GM23338 (cell line): ENCODE data around the gene CHIA. TPM values are rescaled to one million over a fixed set of nuclear protein-coding genes. Genes with fewer than 3 reads are reported as not detected.

Source experiments
- ATAC-seq: fragments of 200-7000 bp; cut with Tn5 transposase; 3 replicates; pipeline ENCODE4 v1.9.1; 2020
- DNase-seq: peaks from one replicate; pipeline ENCODE4 v3.0.0-alpha.2; 2015; ENCODE audit warnings: low spot score
- H2AFZ ChIP-seq: fragments of 200-600 bp; sonication (generic); 2 replicates; pipeline ENCODE4 v1.8.0; 2016; ENCODE audit warnings: antibody characterized with exemption, mild to moderate bottlenecking, moderate library complexity
- H3F3A ChIP-seq: fragments of 200-600 bp; sonication (generic); replicated peaks from 2 replicates; pipeline ENCODE4 v1.8.0; 2017; ENCODE audit warnings: antibody characterized with exemption, mixed run types, low read depth
- H3K27ac ChIP-seq: fragments of 200-600 bp; sonication (generic); 2 replicates; pipeline ENCODE4 v1.6.1; 2016; ENCODE audit warnings: low read depth
- H3K27me3 ChIP-seq: fragments of 200-600 bp; sonication (generic); 2 replicates; pipeline ENCODE4 v1.8.0; 2016; ENCODE audit warnings: mild to moderate bottlenecking, mixed run types, moderate library complexity; ENCODE audit not compliant: insufficient read depth
- H3K36me3 ChIP-seq: fragments of 200-600 bp; sonication (generic); 2 replicates; pipeline ENCODE4 v1.8.0; 2016; ENCODE audit warnings: mild to moderate bottlenecking; ENCODE audit not compliant: insufficient read depth
- H3K4me1 ChIP-seq: fragments of 200-600 bp; sonication (generic); 2 replicates; pipeline ENCODE4 v1.8.0; 2016; ENCODE audit warnings: mild to moderate bottlenecking, moderate library complexity; ENCODE audit not compliant: insufficient read depth
- H3K4me2 ChIP-seq: fragments of 200-600 bp; sonication (generic); 2 replicates; pipeline ENCODE4 v1.7.1; 2017; ENCODE audit warnings: mixed run types
- H3K4me3 ChIP-seq: fragments of 200-600 bp; sonication (generic); 2 replicates; pipeline ENCODE4 v1.6.1; 2016; ENCODE audit warnings: mixed run types
- H3K79me2 ChIP-seq: fragments of 200-600 bp; sonication (generic); replicated peaks from 2 replicates; pipeline ENCODE4 v1.8.0; 2017; ENCODE audit warnings: mild to moderate bottlenecking; ENCODE audit not compliant: insufficient read depth
- H3K9me2 ChIP-seq: fragments of 200-600 bp; sonication (generic); 2 replicates; pipeline ENCODE4 v1.8.0; 2017; ENCODE audit not compliant: insufficient read depth
- H4K20me1 ChIP-seq: fragments of 200-600 bp; sonication (generic); replicated peaks from 2 replicates; pipeline ENCODE4 v1.8.0; 2017; ENCODE audit warnings: mild to moderate bottlenecking; ENCODE audit not compliant: insufficient read depth
- H3K27ac Mint-ChIP-seq: 2 replicates; pipeline ENCODE4 v1.8.0; 2020; ENCODE audit warnings: inconsistent platforms, mild to moderate bottlenecking, moderate library complexity, mixed read lengths
- H3K27me3 Mint-ChIP-seq: 3 replicates; pipeline ENCODE4 v1.8.0; 2022; ENCODE audit warnings: low read depth, mild to moderate bottlenecking, moderate library complexity, mixed read lengths, inconsistent platforms; ENCODE audit not compliant: insufficient read depth, poor library complexity
- H3K36me3 Mint-ChIP-seq: 3 replicates; pipeline ENCODE4 v1.8.0; 2021; ENCODE audit warnings: low read depth, mild to moderate bottlenecking, inconsistent platforms, moderate library complexity, mixed read lengths
- H3K4me1 Mint-ChIP-seq: 3 replicates; pipeline ENCODE4 v1.8.0; 2020; ENCODE audit warnings: mild to moderate bottlenecking, inconsistent platforms, mixed read lengths
- H3K4me3 Mint-ChIP-seq: 3 replicates; pipeline ENCODE4 v1.8.0; 2021; ENCODE audit warnings: moderate library complexity, mild to moderate bottlenecking, inconsistent platforms, mixed read lengths
- H3K9me3 Mint-ChIP-seq: 3 replicates; pipeline ENCODE4 v1.8.0; 2020; ENCODE audit warnings: moderate library complexity, mild to moderate bottlenecking, inconsistent platforms, mixed read lengths
- CREB1 ChIP-seq: fragments of 250-450 bp; sonication (Bioruptor Pico); IDR thresholded peaks from 2 replicates; pipeline ENCODE4 v1.5.0; 2020; ENCODE audit warnings: low read depth, mild to moderate bottlenecking, moderate library complexity
- CTCF ChIP-seq, 2 experiments: fragments of 200-600 bp in 1 of 2; sonication (generic) in 1 of 2; conservative IDR thresholded peaks; 2 replicates each; pipeline versions ENCODE4 v1.5.1 to v1.6.1; 2016 to 2017; ENCODE audit warnings: antibody characterized with exemption in 2 of 2, low read depth in 2 of 2, mild to moderate bottlenecking in 2 of 2, moderate library complexity in 1 of 2
- ETS1 ChIP-seq: IDR thresholded peaks from 2 replicates; pipeline ENCODE4 v1.6.1; 2016; ENCODE audit warnings: antibody characterized with exemption
- EZH2 ChIP-seq: fragments of 200-600 bp; sonication (generic); IDR thresholded peaks from one replicate; pipeline ENCODE4 v1.8.0; 2017; ENCODE audit warnings: antibody characterized with exemption, mild to moderate bottlenecking, low read depth; ENCODE audit not compliant: unreplicated experiment
- EZH2phosphoT487 ChIP-seq: fragments of 200-600 bp; sonication (generic); IDR thresholded peaks from one replicate; pipeline ENCODE4 v1.8.1; 2018; ENCODE audit warnings: antibody characterized with exemption; ENCODE audit not compliant: unreplicated experiment
- JUNB ChIP-seq: IDR thresholded peaks from one replicate; pipeline ENCODE4 v1.6.1; 2016; ENCODE audit warnings: antibody characterized with exemption; ENCODE audit not compliant: unreplicated experiment
- NANOG ChIP-seq: IDR thresholded peaks from 2 replicates; pipeline ENCODE4 v1.6.1; 2016; ENCODE audit warnings: antibody characterized with exemption, borderline replicate concordance
- POLR2AphosphoS5 ChIP-seq: IDR thresholded peaks from 2 replicates; pipeline ENCODE4 v1.6.1; 2016; ENCODE audit warnings: antibody characterized with exemption, low read depth
- REST ChIP-seq: IDR thresholded peaks from one replicate; pipeline ENCODE4 v1.6.1; 2018; ENCODE audit warnings: antibody characterized with exemption; ENCODE audit not compliant: unreplicated experiment
- STAT1 ChIP-seq: IDR thresholded peaks from one replicate; pipeline ENCODE4 v1.6.1; 2016; ENCODE audit warnings: antibody characterized with exemption; ENCODE audit not compliant: unreplicated experiment
- ZNF114 ChIP-seq: fragments of 250-450 bp; sonication (Bioruptor Pico); IDR thresholded peaks from 2 replicates; pipeline ENCODE4 v1.5.0; 2020; ENCODE audit warnings: mild to moderate bottlenecking, moderate library complexity
- ZNF331 ChIP-seq: fragments of 250-450 bp; sonication (Bioruptor Pico); IDR thresholded peaks from 2 replicates; pipeline ENCODE4 v1.5.0; 2020; ENCODE audit warnings: low read depth, mild to moderate bottlenecking, moderate library complexity
- polyA plus RNA-seq: library from polyadenylated mRNA; unstranded; fragments of >200 nt; fragmentation: Nextera tagmentation; extraction: Ambion mirVana; gene quantifications from 2 replicates; pipeline ENCODE4 v1.2.1, GENCODE V29; 2016
- total RNA-seq: library from RNA; depleted of rRNA; stranded (reverse); fragments of >200 nt; shearing (Covaris generic); gene quantifications from 2 replicates; pipeline ENCODE4 v1.2.3, GENCODE V29; 2014
- TF ChIP-seq, protein P1 (sequence below): fragments of 250-450 bp; sonication (Bioruptor Pico); IDR thresholded peaks from 2 replicates; pipeline ENCODE4 v1.5.0; 2020; ENCODE audit warnings: mild to moderate bottlenecking, moderate library complexity

The CHIA gene
- total and polyA plus RNA-seq, 2 experiments from 2014 or later: not detected

DNA sequence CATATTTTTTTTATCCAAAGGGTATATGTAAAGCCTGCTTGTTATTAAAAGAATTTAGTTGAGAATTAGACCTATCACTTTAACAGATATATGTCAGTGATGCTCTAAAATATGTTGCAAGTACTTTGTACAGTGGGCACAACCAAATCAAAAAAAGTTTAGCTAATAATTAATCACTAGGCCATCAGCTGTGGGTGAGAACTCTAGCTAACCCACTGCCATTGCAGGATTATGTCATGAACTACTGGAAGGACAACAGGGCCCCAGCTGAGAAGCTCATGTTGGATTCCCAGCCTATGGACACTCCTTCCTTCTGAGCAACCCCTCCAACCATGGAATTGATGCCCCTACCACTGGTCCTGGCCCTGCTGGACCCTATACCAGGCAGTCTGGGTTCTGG is 6.8 kb upstream of the CHIA start:
- Histone ChIP-seq H2AFZ (0 out of 2 replicates have a peak overlapping the region, but pooled peaks have one; percentile 18), H3K79me2 (no peaks in the 10 kb centered on the region), H3K36me3 (no peaks in the 10 kb centered on the region), H3K4me2 (no peak overlapping the region), H3F3A (no peaks in the 10 kb centered on the region), H3K4me3 (no peak overlapping the region), H3K27ac (no peak overlapping the region), H4K20me1 (no peaks in the 10 kb centered on the region), H3K27me3 (no peaks in the 10 kb centered on the region), H3K9me2 (peaks cover 17% of the 10 kb centered on the region; the same call in 1 of the 2 replicates), H3K4me1 (no peaks in the 10 kb centered on the region)
- Mint-ChIP-seq H3K4me3 (no peak overlapping the region), H3K27ac (no peak overlapping the region), H3K9me3 (no peaks in the 10 kb centered on the region), H3K27me3 (peaks cover 4% of the 10 kb centered on the region), H3K36me3 (no peaks in the 10 kb centered on the region), H3K4me1 (no peaks in the 10 kb centered on the region)
- TF ChIP-seq REST (no peak), ETS1 (no peak), NANOG (no peak), POLR2AphosphoS5 (no peak), EZH2phosphoT487 (no peak), JUNB (no peak), ZNF331 (CRISPR knock-in tag) (no peak), CREB1 (CRISPR knock-in tag) (no peak), CTCF (conservative IDR thresholded peaks at IDR 0.05; ENCODE audit: low read depth in 2 of 2) (no peak), ZNF114 (CRISPR knock-in tag) (no peak), STAT1 (no peak), EZH2 (no peak)
- TF ChIP-seq, protein P1, sequence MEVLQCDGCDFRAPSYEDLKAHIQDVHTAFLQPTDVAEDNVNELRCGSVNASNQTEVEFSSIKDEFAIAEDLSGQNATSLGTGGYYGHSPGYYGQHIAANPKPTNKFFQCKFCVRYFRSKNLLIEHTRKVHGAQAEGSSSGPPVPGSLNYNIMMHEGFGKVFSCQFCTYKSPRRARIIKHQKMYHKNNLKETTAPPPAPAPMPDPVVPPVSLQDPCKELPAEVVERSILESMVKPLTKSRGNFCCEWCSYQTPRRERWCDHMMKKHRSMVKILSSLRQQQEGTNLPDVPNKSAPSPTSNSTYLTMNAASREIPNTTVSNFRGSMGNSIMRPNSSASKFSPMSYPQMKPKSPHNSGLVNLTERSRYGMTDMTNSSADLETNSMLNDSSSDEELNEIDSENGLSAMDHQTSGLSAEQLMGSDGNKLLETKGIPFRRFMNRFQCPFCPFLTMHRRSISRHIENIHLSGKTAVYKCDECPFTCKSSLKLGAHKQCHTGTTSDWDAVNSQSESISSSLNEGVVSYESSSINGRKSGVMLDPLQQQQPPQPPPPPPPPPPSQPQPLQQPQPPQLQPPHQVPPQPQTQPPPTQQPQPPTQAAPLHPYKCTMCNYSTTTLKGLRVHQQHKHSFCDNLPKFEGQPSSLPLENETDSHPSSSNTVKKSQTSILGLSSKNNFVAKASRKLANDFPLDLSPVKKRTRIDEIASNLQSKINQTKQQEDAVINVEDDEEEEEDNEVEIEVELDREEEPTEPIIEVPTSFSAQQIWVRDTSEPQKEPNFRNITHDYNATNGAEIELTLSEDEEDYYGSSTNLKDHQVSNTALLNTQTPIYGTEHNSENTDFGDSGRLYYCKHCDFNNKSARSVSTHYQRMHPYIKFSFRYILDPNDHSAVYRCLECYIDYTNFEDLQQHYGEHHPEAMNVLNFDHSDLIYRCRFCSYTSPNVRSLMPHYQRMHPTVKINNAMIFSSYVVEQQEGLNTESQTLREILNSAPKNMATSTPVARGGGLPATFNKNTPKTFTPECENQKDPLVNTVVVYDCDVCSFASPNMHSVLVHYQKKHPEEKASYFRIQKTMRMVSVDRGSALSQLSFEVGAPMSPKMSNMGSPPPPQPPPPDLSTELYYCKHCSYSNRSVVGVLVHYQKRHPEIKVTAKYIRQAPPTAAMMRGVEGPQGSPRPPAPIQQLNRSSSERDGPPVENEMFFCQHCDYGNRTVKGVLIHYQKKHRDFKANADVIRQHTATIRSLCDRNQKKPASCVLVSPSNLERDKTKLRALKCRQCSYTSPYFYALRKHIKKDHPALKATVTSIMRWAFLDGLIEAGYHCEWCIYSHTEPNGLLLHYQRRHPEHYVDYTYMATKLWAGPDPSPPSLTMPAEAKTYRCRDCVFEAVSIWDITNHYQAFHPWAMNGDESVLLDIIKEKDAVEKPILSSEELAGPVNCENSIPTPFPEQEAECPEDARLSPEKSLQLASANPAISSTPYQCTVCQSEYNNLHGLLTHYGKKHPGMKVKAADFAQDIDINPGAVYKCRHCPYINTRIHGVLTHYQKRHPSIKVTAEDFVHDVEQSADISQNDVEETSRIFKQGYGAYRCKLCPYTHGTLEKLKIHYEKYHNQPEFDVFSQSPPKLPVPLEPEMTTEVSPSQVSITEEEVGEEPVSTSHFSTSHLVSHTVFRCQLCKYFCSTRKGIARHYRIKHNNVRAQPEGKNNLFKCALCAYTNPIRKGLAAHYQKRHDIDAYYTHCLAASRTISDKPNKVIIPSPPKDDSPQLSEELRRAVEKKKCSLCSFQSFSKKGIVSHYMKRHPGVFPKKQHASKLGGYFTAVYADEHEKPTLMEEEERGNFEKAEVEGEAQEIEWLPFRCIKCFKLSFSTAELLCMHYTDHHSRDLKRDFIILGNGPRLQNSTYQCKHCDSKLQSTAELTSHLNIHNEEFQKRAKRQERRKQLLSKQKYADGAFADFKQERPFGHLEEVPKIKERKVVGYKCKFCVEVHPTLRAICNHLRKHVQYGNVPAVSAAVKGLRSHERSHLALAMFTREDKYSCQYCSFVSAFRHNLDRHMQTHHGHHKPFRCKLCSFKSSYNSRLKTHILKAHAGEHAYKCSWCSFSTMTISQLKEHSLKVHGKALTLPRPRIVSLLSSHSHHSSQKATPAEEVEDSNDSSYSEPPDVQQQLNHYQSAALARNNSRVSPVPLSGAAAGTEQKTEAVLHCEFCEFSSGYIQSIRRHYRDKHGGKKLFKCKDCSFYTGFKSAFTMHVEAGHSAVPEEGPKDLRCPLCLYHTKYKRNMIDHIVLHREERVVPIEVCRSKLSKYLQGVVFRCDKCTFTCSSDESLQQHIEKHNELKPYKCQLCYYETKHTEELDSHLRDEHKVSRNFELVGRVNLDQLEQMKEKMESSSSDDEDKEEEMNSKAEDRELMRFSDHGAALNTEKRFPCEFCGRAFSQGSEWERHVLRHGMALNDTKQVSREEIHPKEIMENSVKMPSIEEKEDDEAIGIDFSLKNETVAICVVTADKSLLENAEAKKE: no peak
- ATAC-seq (no peak), DNase-seq (no peak)
